IMR-90 (cell line): ENCODE data around the gene CFAP92. TPM values are rescaled to one million over a fixed set of nuclear protein-coding genes. Genes with fewer than 3 reads are reported as not detected.

ENCODE experiments used
- ATAC-seq: fragments of 200-7000 bp; cut with Tn5 transposase; 2 replicates; pipeline ENCODE4 v1.9.1; 2020; ENCODE audit warnings: low read depth, mild to moderate bottlenecking, moderate library complexity
- BruUV-seq: library from RNA; stranded (reverse); fragments of 400-500 nt; replicated peaks from 2 replicates; lab custom pipeline; 2021; lab: Mats Ljungman, UMichigan
- CTCF ChIA-PET: fragments of 300-600 bp; formaldehyde crosslinking; extraction: SDS; loops from one replicate; lab custom pipeline; 2021; ENCODE audit warnings: antibody characterized with exemption; lab: Yijun Ruan, JAX
- POLR2A ChIA-PET: fragments of 300-600 bp; sonication (Branson Sonifier 250); formaldehyde crosslinking; loops from one replicate; lab custom pipeline; 2022; ENCODE audit warnings: antibody characterized with exemption; ENCODE audit not compliant: unreplicated experiment; lab: Charles Lee
- DNase-seq: peaks from one replicate; pipeline ENCODE4 v3.0.0; 2013
- H2AFZ ChIP-seq: replicated peaks from 2 replicates; pipeline ENCODE3; 2013; ENCODE audit warnings: low read length, mild to moderate bottlenecking; ENCODE audit not compliant: poor library complexity
- H2AK5ac ChIP-seq: 2 replicates; pipeline ENCODE4 v1.6.1; 2013; ENCODE audit warnings: low read depth, low read length, inconsistent platforms
- H2AK9ac ChIP-seq: replicated peaks from 2 replicates; pipeline ENCODE3; 2013; ENCODE audit warnings: mild to moderate bottlenecking, low read depth, low read length, moderate library complexity; ENCODE audit not compliant: poor library complexity
- H2BK120ac ChIP-seq: 2 replicates; pipeline ENCODE4 v1.6.1; 2013; ENCODE audit warnings: low read depth, low read length, inconsistent platforms
- H2BK15ac ChIP-seq: 3 replicates; pipeline ENCODE4 v1.6.1; 2013; ENCODE audit warnings: low read depth, low read length, inconsistent platforms
- H2BK20ac ChIP-seq: 2 replicates; pipeline ENCODE4 v1.6.1; 2013; ENCODE audit warnings: low read depth, mild to moderate bottlenecking, inconsistent platforms, low read length, moderate library complexity
- H2BK5ac ChIP-seq: 2 replicates; pipeline ENCODE4 v1.6.1; 2013; ENCODE audit warnings: mild to moderate bottlenecking, low read depth, low read length, inconsistent platforms; ENCODE audit not compliant: poor library complexity, severe bottlenecking
- H3K14ac ChIP-seq: replicated peaks from 2 replicates; pipeline ENCODE4 v1.6.1; 2013; ENCODE audit warnings: low read depth, low read length, inconsistent platforms
- H3K18ac ChIP-seq: 2 replicates; pipeline ENCODE4 v1.6.1; 2013; ENCODE audit warnings: low read depth, low read length, control low read depth
- H3K23ac ChIP-seq: 2 replicates; pipeline ENCODE4 v1.6.1; 2013; ENCODE audit warnings: low read depth, low read length, inconsistent platforms
- H3K27ac ChIP-seq: 2 replicates; pipeline ENCODE4 v1.5.1; 2013; ENCODE audit warnings: mild to moderate bottlenecking, control low read depth, low read length; ENCODE audit not compliant: insufficient read depth
- H3K27me3 ChIP-seq: 2 replicates; pipeline ENCODE4 v1.6.1; 2013; ENCODE audit warnings: low read length; ENCODE audit not compliant: control insufficient read depth, insufficient read depth
- H3K36me3 ChIP-seq: 2 replicates; pipeline ENCODE4 v1.6.1; 2013; ENCODE audit warnings: low read length, mixed read lengths; ENCODE audit not compliant: control insufficient read depth, insufficient read depth
- H3K4ac ChIP-seq: 2 replicates; pipeline ENCODE4 v1.6.1; 2013; ENCODE audit warnings: low read depth, low read length, inconsistent platforms
- H3K4me1 ChIP-seq: 2 replicates; pipeline ENCODE4 v1.6.1; 2013; ENCODE audit warnings: low read length, mixed read lengths; ENCODE audit not compliant: control insufficient read depth, insufficient read depth
- H3K4me2 ChIP-seq: 2 replicates; pipeline ENCODE4 v1.6.1; 2013; ENCODE audit warnings: low read depth, mild to moderate bottlenecking, control low read depth, low read length, moderate library complexity
- H3K4me3 ChIP-seq: 2 replicates; pipeline ENCODE4 v1.5.1; 2013; ENCODE audit warnings: low read depth, mild to moderate bottlenecking, control low read depth, low read length, moderate library complexity; ENCODE audit not compliant: insufficient read depth
- H3K56ac ChIP-seq: 2 replicates; pipeline ENCODE4 v1.6.1; 2013; ENCODE audit warnings: low read length, inconsistent platforms; ENCODE audit not compliant: insufficient read depth; ENCODE audit errors: extremely low read depth
- H3K79me1 ChIP-seq, 2 experiments: 2 replicates each; pipeline ENCODE4 v1.6.1; 2013; ENCODE audit warnings: low read length in 2 of 2, inconsistent platforms in 1 of 2, low read depth in 1 of 2
- H3K9ac ChIP-seq: 2 replicates; pipeline ENCODE4 v1.6.1; 2013; ENCODE audit warnings: low read depth, low read length, control low read depth
- H3K9me1 ChIP-seq: 2 replicates; pipeline ENCODE4 v1.6.1; 2013; ENCODE audit warnings: low read length, inconsistent platforms; ENCODE audit not compliant: insufficient read depth
- H3K9me3 ChIP-seq: 2 replicates; pipeline ENCODE4 v1.6.1; 2013; ENCODE audit warnings: low read length; ENCODE audit not compliant: control insufficient read depth, insufficient read depth
- H4K20me1 ChIP-seq: 2 replicates; pipeline ENCODE4 v1.6.1; 2013; ENCODE audit warnings: low read length, inconsistent platforms; ENCODE audit not compliant: insufficient read depth
- H4K5ac ChIP-seq: 2 replicates; pipeline ENCODE4 v1.6.1; 2013; ENCODE audit warnings: mild to moderate bottlenecking, low read depth, low read length, control low read depth
- H4K8ac ChIP-seq, 2 experiments: 2 replicates each; pipeline ENCODE4 v1.6.1; 2013; ENCODE audit warnings: low read depth in 2 of 2, low read length in 2 of 2, control low read depth in 1 of 2, inconsistent platforms in 1 of 2
- H4K91ac ChIP-seq: 2 replicates; pipeline ENCODE4 v1.6.1; 2013; ENCODE audit warnings: low read depth, low read length, inconsistent platforms; ENCODE audit not compliant: insufficient read depth
- RAD21 ChIP-seq: IDR thresholded peaks from 2 replicates; pipeline ENCODE4 v1.6.1; 2012; ENCODE audit warnings: low read length, improper control_type of control experiment
- SMC3 ChIP-seq: fragments of 150-350 bp; IDR thresholded peaks from 2 replicates; pipeline ENCODE4 v1.6.1; 2016; ENCODE audit warnings: low read depth, mild to moderate bottlenecking, antibody characterized with exemption, low read length, moderate library complexity
- WGBS, 2 experiments: methylation state at CpG; one replicate each; pipeline versions ENCODE4 v1.1.5 to v1.1.7; 2013; ENCODE audit warnings: missing lambda C conversion rate in 2 of 2; ENCODE audit not compliant: insufficient read length in 1 of 2; ENCODE audit errors: extremely low coverage in 2 of 2; 5-methylcytosine and 5-hydroxymethylcytosine counted together
- dilution Hi-C: fragments of 300-500 bp; cut with HindIII; formaldehyde crosslinking; loops from one replicate; pipeline ENCODE4 v1.14.3; 2018; ENCODE audit warnings: low sequenced_read_pairs; ENCODE audit not compliant: unreplicated experiment
- in situ Hi-C: fragments of 300-500 bp; cut with MboI; formaldehyde crosslinking; loops from 3 replicates; pipeline ENCODE4 v1.14.3; 2019; ENCODE audit warnings: low sequenced_read_pairs, inconsistent platforms, mixed read lengths
- intact Hi-C: fragments of 100-400 bp; cut with micrococcal nuclease; formaldehyde crosslinking; loops from 2 replicates; pipeline ENCODE4 v1.10.0; 2022
- polyA plus RNA-seq, 3 experiments: library from polyadenylated mRNA; depleted of rRNA; stranded (reverse); fragments of >200 nt; gene quantifications; 2 replicates each; pipeline ENCODE4 v1.2.3, GENCODE V29; 2012; ENCODE audit warnings: low replicate concordance in 1 of 3
- total RNA-seq: library from RNA; depleted of rRNA; stranded (reverse); fragments of >200 nt; gene quantifications from 2 replicates; pipeline ENCODE4 v1.2.3, GENCODE V29; 2012
- TF ChIP-seq, protein P1 (sequence below): fragments of 150-350 bp; IDR thresholded peaks from 2 replicates; pipeline ENCODE4 v1.6.1; 2017; ENCODE audit warnings: mild to moderate bottlenecking, antibody characterized with exemption, low read length, low read depth
- TF ChIP-seq, protein P2 (sequence below): fragments of 150-350 bp; IDR thresholded peaks from 2 replicates; pipeline ENCODE4 v1.6.1; 2016; ENCODE audit warnings: low read depth, mild to moderate bottlenecking, low read length, moderate library complexity, borderline replicate concordance
- TF ChIP-seq, protein P3 (sequence below): conservative IDR thresholded peaks from 2 replicates; pipeline ENCODE4 v1.5.1; 2012; ENCODE audit warnings: mild to moderate bottlenecking, low read depth, low read length, improper control_type of control experiment

The CFAP92 gene
- total and polyA plus RNA-seq, 2 of the 4 experiments (the other 2 are of a cell fraction): not detected

DNA sequence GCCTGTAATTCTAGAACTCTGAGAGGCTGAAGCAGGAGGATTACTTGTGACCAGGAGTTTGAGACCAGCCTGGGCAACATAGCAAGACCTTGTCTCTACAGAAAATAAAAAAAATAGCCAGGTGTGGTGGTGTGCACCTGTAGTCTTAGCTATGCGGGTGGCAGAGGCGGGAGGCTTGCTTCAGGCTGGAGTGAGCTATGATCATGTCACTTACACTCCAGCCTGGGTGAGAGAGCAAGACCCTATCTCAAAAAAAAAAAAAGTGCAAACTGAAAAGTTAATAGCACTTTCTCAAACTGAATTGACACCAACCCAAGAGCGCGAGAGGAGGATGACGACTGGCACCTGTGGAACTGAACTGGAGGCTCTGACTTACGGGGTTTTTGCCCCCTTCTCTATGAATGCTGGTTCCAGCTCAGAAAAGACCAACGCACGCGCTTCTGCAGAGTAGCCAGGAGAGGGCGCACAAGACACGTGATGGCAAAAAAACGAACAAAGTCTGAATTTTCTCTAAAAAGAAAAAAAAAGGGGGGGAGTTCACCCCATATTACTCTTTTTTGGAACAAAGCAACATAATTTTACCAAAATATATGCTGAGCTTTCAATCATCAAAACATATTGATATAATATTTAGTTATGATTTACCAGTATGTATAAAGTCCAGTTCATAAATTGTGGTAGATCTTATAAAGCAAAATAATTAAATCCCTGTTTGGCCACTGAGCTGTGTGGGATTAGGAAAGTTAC lies 23.7 kb downstream of the CFAP92 start:
- Histone ChIP-seq H3K9ac (no peak overlapping the region), H2AK5ac (no peak overlapping the region), H2AFZ (peak overlapping the region; percentile 26), H3K4ac (no peak overlapping the region), H3K23ac (no peak overlapping the region), H2AK9ac (peak overlapping the region; percentile 37), H3K9me1 (no peaks in the 10 kb centered on the region; the same call in 1 of the 2 replicates), H4K8ac (no peak overlapping the region), H3K9me3 (no peaks in the 10 kb centered on the region), H2BK5ac (no peak overlapping the region), H3K27ac (no peak overlapping the region), H3K4me3 (no peak overlapping the region), H3K18ac (no peak overlapping the region), H3K4me2 (no peak overlapping the region), H4K5ac (no peak overlapping the region), H3K36me3 (no peaks in the 10 kb centered on the region), H3K27me3 (peaks cover 22% of the 10 kb centered on the region), H2BK15ac (no peak overlapping the region), H3K14ac (no peak overlapping the region), H4K91ac (no peak overlapping the region), H2BK20ac (no peak overlapping the region), H2BK120ac (no peak overlapping the region), H3K79me1 (no peaks in the 10 kb centered on the region), H3K56ac (no peak overlapping the region), H4K20me1 (no peaks in the 10 kb centered on the region), H3K4me1 (peaks cover 2% of the 10 kb centered on the region; the same call in 1 of the 2 replicates)
- no CpG with 5 or more reads among the region's 12 CpGs for WGBS, 2 experiments
- in situ Hi-C loops: loop anchor here (5.0 kb wide), 1 partner anchor 277 kb away; the partner anchor contains the start of gene COPG1
- peak; percentile 37 for DNase-seq
- no TSS peak for BruUV-seq
- POLR2A ChIA-PET: no interaction called here
- intact Hi-C loops: loop anchor here (1.0 kb wide), 4 partner anchors 83 to 275 kb away; partner anchors contain the start of gene ISY1
- CTCF ChIA-PET: interaction anchor here (0.5 to 3.4 kb wide), 37 partner anchors 8 to 416 kb away, joined by 3 to 21 read pairs (median 3); partner anchors contain the start of gene CFAP92
- dilution Hi-C loops: no loop called here
- ATAC-seq: peak; percentile 72
- TF ChIP-seq SMC3: peak; percentile 89
- TF ChIP-seq RAD21: peak; percentile 88
- TF ChIP-seq, protein P1, sequence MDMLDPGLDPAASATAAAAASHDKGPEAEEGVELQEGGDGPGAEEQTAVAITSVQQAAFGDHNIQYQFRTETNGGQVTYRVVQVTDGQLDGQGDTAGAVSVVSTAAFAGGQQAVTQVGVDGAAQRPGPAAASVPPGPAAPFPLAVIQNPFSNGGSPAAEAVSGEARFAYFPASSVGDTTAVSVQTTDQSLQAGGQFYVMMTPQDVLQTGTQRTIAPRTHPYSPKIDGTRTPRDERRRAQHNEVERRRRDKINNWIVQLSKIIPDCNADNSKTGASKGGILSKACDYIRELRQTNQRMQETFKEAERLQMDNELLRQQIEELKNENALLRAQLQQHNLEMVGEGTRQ: 0 out of 2 replicates have a peak, but pooled peaks have one; percentile 38
- TF ChIP-seq, protein P2, sequence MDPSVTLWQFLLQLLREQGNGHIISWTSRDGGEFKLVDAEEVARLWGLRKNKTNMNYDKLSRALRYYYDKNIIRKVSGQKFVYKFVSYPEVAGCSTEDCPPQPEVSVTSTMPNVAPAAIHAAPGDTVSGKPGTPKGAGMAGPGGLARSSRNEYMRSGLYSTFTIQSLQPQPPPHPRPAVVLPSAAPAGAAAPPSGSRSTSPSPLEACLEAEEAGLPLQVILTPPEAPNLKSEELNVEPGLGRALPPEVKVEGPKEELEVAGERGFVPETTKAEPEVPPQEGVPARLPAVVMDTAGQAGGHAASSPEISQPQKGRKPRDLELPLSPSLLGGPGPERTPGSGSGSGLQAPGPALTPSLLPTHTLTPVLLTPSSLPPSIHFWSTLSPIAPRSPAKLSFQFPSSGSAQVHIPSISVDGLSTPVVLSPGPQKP: no peak
- TF ChIP-seq, protein P3, sequence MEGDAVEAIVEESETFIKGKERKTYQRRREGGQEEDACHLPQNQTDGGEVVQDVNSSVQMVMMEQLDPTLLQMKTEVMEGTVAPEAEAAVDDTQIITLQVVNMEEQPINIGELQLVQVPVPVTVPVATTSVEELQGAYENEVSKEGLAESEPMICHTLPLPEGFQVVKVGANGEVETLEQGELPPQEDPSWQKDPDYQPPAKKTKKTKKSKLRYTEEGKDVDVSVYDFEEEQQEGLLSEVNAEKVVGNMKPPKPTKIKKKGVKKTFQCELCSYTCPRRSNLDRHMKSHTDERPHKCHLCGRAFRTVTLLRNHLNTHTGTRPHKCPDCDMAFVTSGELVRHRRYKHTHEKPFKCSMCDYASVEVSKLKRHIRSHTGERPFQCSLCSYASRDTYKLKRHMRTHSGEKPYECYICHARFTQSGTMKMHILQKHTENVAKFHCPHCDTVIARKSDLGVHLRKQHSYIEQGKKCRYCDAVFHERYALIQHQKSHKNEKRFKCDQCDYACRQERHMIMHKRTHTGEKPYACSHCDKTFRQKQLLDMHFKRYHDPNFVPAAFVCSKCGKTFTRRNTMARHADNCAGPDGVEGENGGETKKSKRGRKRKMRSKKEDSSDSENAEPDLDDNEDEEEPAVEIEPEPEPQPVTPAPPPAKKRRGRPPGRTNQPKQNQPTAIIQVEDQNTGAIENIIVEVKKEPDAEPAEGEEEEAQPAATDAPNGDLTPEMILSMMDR: peak; percentile 91
